HG03135 (cell line): Measurements from ENCODE around the gene ENAH.

Experiments
- ATAC-seq: cut with Tn5 transposase; IDR thresholded peaks from one replicate; pipeline ENCODE4 v1.9.1; 2021; ENCODE audit warnings: mild to moderate bottlenecking, moderate library complexity; ENCODE audit not compliant: unreplicated experiment

Gene ENAH

DNA sequence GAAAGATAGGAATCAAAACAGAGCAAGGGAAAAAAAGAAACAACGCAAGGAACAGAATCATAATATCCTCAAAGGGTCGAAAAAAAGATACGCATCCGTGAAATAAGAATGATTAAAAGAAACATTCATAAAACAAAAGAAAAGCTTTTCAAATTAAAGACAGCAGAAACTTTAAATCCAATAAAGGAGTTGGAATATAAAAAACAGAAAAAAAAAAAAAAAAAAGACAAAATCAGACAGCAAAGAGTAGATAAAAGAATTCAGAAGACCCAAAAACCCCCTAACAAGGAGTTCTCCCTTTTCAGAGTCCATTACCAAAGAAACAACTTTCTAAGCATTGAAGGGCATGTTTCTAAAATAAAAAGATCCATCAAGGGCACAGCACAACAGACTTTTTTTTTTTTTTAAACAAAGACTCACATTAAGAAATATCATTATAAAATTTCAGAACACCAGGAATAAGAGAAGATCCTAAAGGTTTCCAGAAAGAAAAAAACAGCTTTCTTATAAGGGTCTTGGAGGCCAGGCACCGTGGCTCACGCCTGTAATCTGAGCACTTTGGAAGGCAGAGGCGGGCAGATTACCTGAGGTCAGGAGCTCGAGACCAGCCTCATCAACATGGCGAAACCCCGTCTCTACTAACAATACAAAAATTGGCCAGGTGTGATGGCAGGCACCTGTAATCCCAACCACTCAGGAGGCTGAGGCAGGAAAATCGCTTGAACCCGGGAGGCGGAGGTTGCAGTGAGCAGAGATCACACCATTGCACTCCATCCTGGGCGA lies 44.7 kb downstream of the ENAH start:
- no peak for ATAC-seq

GRCh38 chr1:225607355-225607754 lies 45.6 kb downstream of the ENAH start:
- no peak for ATAC-seq

GRCh38 chr1:225603538-225604354 lies 49.2 kb downstream of the ENAH start:
- no peak for ATAC-seq

DNA sequence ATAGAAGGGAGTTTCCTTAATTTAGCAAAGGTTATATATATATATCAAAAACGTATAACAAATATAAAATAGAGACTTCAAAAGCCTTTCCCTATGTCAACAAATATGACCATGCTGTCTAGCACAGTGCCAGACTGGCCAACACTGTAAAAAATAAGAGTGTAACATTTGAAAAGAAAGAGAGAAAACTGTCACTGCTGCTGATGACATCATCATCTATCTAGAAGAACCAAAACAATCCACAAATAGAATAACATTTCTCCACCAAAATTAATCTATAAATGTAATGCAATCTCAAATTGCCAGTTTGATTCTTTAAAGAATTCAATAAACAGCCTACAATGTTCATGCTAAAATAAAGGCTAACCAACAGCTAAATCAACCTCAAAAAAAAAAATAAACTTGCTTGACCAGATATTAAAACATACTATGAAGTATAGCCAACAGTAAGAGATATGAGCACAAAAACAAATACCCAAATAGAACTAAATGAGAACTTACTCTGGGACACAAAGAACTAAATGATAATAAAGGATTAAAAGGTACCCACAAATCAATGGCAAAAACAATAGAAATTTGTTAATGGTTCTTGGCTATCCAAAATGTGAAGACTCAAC lies 50.2 kb downstream of the ENAH start:
- no peak for ATAC-seq

- no peak for ATAC-seq
These were observed 50.9 kb downstream of the ENAH start for GRCh38 chr1:225601902-225602589.

DNA sequence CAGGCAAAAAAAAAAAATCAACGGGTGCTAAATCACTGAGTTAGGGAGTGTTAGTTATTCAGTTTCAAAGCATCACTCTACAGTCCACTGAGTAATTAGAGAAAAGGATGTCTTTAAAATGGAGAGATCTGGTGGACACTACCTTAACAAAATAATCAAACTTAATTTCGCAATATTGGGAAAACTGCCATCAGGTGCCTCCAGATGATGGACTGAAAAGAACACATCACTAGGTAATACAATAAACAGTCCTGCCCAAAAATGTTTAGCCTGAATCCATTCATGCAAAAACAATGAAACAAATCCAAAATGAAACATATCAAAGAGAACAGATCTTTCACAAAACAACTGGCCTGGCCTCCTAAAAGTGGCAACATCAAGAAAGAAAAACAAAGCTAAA lies 54.1 kb downstream of the ENAH start:
- no peak for ATAC-seq

GRCh38 chr1:225597926-225598575 lies 54.9 kb downstream of the ENAH start:
- ATAC-seq: no peak

- no peak for ATAC-seq
These were observed 56.2 kb downstream of the ENAH start for GRCh38 chr1:225596736-225597135.

GRCh38 chr1:225595974-225596551 lies 56.9 kb downstream of the ENAH start:
- ATAC-seq: no peak

GRCh38 chr1:225595452-225595851 lies 57.5 kb downstream of the ENAH start:
- no peak for ATAC-seq

GRCh38 chr1:225593414-225593813 lies 59.5 kb downstream of the ENAH start:
- no peak for ATAC-seq

- no peak for ATAC-seq
These were observed 60.4 kb downstream of the ENAH start for GRCh38 chr1:225592362-225593025.

DNA sequence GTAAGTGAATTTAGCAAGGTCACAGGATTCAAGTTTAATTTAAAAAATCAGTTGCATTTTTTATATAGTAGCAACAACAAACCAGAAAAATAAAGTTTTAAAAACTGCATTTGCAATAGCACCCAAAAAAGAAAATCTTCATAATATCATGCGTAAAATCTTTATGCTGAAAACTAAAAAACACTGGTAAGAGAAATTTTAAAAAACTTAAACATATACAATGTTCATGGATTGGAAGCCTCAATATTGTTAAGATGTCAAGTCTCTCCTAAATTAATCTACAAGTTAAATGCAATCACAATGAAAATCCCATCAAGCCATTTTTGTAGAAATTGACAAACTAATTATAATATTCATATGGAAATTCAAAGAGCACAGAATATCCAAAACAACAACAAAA lies 65.6 kb downstream of the ENAH start:
- no peak for ATAC-seq

DNA sequence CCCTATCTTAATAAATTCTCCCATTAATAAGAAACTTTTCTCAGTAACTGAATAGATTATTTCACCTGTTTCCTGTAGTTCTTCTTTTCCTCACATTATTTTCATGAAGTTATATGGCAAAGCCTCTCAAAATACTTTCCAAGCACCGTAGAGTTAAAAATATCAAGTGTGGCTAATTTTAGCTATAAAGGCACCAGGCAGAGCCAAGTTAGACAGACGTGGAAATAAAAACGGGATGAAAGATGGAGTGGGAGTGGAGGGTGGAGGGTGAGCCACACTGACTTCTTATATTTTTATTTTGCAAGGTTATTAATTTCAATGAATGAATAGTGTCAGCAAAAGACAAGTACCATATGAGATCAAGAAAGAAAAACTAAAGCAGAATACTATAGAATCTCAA lies 71.7 kb downstream of the ENAH start:
- no peak for ATAC-seq

- ATAC-seq: no peak
These were observed 72.5 kb downstream of the ENAH start for GRCh38 chr1:225580238-225581099.

DNA sequence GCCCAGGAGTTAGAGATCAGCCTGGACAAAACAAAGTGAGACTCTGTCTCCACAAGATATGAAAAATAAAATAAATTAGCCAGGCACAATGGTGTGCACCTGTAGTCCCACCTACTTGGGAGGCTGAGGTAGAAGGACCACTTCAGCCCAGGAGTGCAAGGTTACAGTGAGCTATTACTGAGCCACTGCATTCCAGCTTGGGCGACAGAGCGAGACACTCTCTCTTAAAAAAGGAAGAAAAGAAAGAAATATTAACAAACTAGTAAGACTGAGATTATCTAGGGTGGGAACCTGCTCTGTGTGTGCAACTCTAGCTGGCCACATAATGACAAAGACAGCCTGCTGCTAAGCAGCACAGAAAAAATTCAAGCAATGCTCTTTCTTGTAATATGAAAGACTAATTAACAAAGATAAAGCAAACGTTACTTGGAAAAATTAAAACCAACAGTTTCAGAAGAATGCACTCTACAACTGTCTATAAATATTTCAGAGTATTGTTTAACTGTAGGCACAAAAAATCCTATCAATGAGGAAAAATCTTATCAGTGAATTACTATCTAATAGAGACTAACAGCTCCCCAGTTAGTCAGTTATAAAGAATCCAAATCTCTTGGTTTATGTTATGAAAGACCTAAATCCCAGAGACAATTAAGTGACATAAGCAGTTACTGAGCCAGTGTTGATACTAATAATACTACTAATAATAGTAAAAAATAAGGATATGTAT lies 74.5 kb downstream of the ENAH start:
- ATAC-seq: no peak

GRCh38 chr1:225577241-225577640 lies 75.7 kb downstream of the ENAH start:
- no peak for ATAC-seq

GRCh38 chr1:225573216-225573615 lies 79.7 kb downstream of the ENAH start:
- no peak for ATAC-seq
